ENCODE data around the gene LYRM2.

GRCh38 chr6:89522778-89523177 lies 115.8 kb downstream of the LYRM2 start:
- TF ChIP-seq, protein P1, sequence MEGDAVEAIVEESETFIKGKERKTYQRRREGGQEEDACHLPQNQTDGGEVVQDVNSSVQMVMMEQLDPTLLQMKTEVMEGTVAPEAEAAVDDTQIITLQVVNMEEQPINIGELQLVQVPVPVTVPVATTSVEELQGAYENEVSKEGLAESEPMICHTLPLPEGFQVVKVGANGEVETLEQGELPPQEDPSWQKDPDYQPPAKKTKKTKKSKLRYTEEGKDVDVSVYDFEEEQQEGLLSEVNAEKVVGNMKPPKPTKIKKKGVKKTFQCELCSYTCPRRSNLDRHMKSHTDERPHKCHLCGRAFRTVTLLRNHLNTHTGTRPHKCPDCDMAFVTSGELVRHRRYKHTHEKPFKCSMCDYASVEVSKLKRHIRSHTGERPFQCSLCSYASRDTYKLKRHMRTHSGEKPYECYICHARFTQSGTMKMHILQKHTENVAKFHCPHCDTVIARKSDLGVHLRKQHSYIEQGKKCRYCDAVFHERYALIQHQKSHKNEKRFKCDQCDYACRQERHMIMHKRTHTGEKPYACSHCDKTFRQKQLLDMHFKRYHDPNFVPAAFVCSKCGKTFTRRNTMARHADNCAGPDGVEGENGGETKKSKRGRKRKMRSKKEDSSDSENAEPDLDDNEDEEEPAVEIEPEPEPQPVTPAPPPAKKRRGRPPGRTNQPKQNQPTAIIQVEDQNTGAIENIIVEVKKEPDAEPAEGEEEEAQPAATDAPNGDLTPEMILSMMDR (IDR thresholded peaks at IDR 0.05) = no peak
- TF ChIP-seq POLR2A (IDR thresholded peaks at IDR 0.05) = no peak

Data from right lobe of liver (tissue), 4 donors.